Activated naive CD8-positive, alpha-beta T cell treated with anti-CD3 and anti-CD28 coated beads, Interleukin-2, amount 50 U/mL, for 24 hours (primary cell): Measurements from ENCODE around the gene CTBP2.
"Not testable (repeated sequence)": the region's sequence is repeated elsewhere in the genome, so short reads cannot be mapped to it uniquely, and the experiment has no call there.

Experiments used
- ATAC-seq: fragments of 150-1000 bp; cut with Tn5 transposase; one replicate; pipeline ENCODE4 v1.10.0; 2021
- DNase-seq: peaks from one replicate; pipeline ENCODE4 v3.0.0; 2021
- H3K27ac Mint-ChIP-seq: one replicate; pipeline ENCODE4 v1.8.0; 2021; ENCODE audit warnings: mild to moderate bottlenecking, mixed read lengths
- H3K27me3 Mint-ChIP-seq: one replicate; pipeline ENCODE4 v1.8.0; 2021; ENCODE audit warnings: mixed read lengths
- H3K36me3 Mint-ChIP-seq: one replicate; pipeline ENCODE4 v1.8.0; 2021; ENCODE audit warnings: low read depth, mixed read lengths
- H3K4me1 Mint-ChIP-seq: one replicate; pipeline ENCODE4 v1.8.0; 2021; ENCODE audit warnings: mixed read lengths
- H3K4me3 Mint-ChIP-seq: one replicate; pipeline ENCODE4 v1.8.0; 2021; ENCODE audit warnings: mild to moderate bottlenecking, moderate library complexity, mixed read lengths
- H3K9me3 Mint-ChIP-seq: one replicate; pipeline ENCODE4 v1.8.0; 2021; ENCODE audit warnings: mixed read lengths

The CTBP2 gene

DNA sequence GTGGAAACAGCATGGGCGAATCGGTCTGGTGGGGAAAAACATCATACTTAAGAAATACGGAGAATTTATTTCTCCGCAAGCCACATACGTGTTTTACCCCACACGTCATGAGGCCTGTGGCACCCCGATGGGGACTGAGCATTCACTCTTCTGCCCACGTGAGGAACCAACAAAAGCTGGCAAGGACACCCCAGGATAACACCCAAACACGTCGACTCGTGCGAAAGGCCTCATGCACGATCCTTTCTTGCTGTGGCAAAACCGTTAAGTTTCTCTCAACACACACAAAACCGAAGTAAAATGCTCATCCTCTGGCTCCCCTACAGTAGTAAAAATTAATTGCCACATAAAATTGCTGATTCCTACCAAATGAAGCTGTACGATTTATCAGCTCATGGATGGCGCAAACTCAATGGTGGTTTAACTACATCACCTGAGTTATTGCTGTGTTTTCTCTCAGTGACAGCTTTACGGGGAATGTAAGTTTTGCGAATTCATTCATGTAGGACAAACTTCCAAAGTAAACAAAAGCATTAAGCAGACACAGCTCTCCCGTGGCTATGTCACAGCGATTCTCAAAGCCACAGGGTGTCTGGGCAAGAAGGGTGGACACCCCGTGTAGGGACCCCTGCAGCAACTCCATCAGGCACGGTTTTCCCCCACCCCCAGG, 97.0 kb downstream of the CTBP2 start:
- Mint-ChIP-seq H3K27ac (no peak overlapping the region), H3K36me3 (no peaks in the 10 kb centered on the region), H3K9me3 (no peaks in the 10 kb centered on the region), H3K4me1 (peaks cover 41% of the 10 kb centered on the region), H3K27me3 (peaks cover 72% of the 10 kb centered on the region), H3K4me3 (no peak overlapping the region)
- DNase-seq (no peak), ATAC-seq (no peak)

DNA sequence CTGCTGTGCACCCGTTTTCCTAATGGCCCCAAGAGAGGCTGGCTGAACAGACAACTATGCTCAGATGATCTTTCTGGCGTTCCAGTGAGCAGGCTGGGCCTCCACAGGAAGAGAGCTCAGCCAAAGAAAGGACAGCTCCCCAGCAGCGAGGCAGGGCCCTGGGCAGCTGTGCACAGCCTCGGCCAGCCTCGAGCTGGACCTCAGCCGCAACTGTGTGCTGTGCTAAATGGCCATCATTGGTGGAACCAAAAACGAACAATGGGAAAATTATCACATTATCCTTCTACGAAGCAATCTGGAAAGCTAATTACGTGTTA, 97.5 kb downstream of the CTBP2 start:
- H3K9me3 Mint-ChIP-seq: no peaks in the 10 kb centered on the region
- H3K27ac Mint-ChIP-seq: no peak overlapping the region
- no peak for DNase-seq
- peaks cover 72% of the 10 kb centered on the region for H3K27me3 Mint-ChIP-seq
- ATAC-seq: no peak
- peaks cover 41% of the 10 kb centered on the region for H3K4me1 Mint-ChIP-seq
- no peaks in the 10 kb centered on the region for H3K36me3 Mint-ChIP-seq
- H3K4me3 Mint-ChIP-seq: no peak overlapping the region

DNA sequence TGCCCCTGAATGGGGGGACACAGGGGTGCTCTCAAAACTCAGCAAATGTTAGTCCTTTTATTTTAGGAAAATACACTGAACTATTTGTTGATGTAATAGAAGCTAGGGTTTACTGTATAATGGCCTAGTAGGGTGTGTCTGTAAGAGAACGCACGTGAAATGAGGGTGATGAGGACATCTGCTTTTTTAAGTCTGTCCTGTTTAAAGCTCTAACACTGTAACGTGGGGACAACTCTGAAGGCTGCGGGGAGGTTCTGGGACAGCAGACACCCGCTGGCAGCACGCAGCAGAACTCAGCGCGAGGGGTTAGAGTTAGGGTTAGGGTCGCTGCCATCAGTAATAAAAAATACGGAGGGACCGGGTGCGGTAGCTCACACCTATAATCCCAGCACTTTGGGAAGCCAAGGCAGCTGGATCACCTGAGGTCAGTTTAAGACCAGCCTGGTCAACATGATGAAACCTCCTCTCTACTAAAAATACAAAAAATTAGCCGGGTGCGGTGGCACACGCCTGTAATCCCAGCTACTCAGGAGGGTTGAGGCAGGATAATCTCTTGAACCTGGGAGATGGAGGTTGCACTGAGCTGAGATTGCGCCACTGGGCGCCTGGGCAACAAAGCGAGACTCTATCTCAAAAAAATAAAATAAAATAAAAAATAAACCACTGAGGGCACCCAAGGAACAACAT, 98.0 kb downstream of the CTBP2 start:
- no peak for ATAC-seq
- H3K4me3 Mint-ChIP-seq: no peak overlapping the region
- H3K27me3 Mint-ChIP-seq: peaks cover 67% of the 10 kb centered on the region
- peaks cover 44% of the 10 kb centered on the region for H3K4me1 Mint-ChIP-seq
- DNase-seq: no peak
- no peaks in the 10 kb centered on the region for H3K36me3 Mint-ChIP-seq
- no peaks in the 10 kb centered on the region for H3K9me3 Mint-ChIP-seq
- H3K27ac Mint-ChIP-seq: no peak overlapping the region

DNA sequence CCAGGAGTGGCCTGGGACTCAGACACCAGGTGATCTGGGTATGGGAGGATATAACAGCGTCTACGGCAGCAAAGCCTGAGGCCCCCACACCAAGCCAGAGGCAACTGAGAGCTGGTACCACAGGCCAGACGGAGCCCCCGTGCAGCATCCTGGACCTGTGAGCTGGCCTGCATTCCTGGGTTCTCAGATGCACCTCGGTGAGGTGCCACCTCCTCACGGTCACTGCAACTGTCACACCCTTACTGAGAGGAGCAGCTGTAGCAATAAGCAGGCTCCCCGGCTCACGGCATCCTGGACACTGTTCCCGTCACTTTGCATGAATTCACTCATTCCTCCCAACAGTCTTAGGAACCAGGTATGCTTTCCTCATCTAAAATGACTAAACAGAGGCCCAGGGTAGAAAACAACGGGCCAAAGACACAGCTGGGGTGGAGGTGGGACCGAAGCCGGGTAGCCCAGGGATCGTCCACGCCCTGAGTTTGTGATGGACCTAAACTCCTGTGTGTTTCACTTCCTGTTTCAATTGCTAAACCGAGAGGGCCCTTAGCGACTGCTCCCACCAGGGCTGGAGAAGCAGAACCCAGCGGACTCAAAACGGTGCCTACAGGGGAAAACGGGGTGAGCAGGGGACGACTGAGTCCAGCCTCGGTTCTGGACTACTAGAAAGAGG, 98.7 kb downstream of the CTBP2 start:
- H3K27ac Mint-ChIP-seq: no peak overlapping the region
- no peaks in the 10 kb centered on the region for H3K36me3 Mint-ChIP-seq
- H3K9me3 Mint-ChIP-seq: no peaks in the 10 kb centered on the region
- ATAC-seq (no peak), DNase-seq (no peak)
- peaks cover 49% of the 10 kb centered on the region for H3K4me1 Mint-ChIP-seq
- peaks cover 65% of the 10 kb centered on the region for H3K27me3 Mint-ChIP-seq
- no peak overlapping the region for H3K4me3 Mint-ChIP-seq

DNA sequence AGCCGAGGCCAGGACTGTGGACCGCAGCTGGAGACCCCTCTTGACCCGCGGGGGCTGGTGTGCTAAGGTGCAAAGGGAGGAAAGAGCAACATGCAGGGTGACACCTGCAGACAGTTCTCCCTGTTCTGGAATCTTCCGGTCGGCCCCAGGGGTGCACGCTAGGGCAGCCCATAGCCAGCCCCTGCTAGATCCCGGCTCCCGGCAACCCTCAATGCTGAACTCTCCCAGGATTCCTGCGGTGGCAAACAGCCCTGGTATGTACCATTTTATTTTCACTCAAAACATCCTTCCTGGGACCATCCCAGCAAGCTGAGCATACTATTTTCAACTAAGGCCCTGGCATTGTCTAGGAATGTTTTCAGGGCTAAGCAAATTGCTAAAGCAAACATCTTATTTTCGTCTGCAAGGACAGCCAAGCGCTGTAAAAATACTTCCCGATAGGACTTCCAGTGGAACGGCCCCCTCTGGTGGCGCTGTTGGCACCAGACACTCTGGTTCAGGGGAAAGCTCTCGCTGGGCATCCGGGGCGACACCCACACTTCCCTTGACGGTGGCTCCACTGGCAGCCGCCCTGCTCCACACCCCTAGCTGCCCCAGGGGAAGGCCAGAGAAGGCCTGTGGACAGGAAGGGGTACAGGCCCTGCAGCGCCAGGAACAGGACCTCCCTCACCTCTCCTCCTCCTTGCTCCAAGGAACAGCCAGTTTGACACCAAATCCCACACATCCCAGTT, 99.4 kb downstream of the CTBP2 start:
- no peak overlapping the region for H3K4me3 Mint-ChIP-seq
- ATAC-seq: peak; percentile 8

DNA sequence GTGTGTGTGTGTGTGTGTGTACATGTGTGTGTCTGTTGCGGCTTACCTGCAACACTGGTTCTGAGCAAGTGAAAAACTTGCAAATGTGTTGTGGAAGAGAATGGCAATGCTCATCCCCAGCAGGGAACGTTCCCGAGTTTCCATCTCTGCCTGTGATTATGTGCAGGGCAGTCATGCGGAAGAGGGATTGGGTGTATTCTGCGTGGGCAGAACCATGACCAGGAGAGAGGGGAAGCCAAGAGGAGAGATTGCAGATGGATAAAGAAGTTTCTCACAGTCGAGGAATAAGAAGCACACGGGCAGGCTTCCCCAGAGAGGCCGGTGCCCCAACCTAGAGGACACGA, 99.9 kb downstream of the CTBP2 start:
- ATAC-seq (no peak), DNase-seq (no peak)
- Mint-ChIP-seq H3K27me3 (peaks cover 63% of the 10 kb centered on the region), H3K4me3 (no peak overlapping the region), H3K27ac (no peak overlapping the region), H3K4me1 (peaks cover 39% of the 10 kb centered on the region), H3K9me3 (no peaks in the 10 kb centered on the region), H3K36me3 (no peaks in the 10 kb centered on the region)

More for the DNA sequence above, 99.4 kb downstream of the CTBP2 start:
- DNase-seq: peak; percentile 62
- peaks cover 61% of the 10 kb centered on the region for H3K27me3 Mint-ChIP-seq
- H3K4me1 Mint-ChIP-seq: peaks cover 42% of the 10 kb centered on the region
- no peaks in the 10 kb centered on the region for H3K9me3 Mint-ChIP-seq
- H3K36me3 Mint-ChIP-seq: no peaks in the 10 kb centered on the region
- H3K27ac Mint-ChIP-seq: no peak overlapping the region

DNA sequence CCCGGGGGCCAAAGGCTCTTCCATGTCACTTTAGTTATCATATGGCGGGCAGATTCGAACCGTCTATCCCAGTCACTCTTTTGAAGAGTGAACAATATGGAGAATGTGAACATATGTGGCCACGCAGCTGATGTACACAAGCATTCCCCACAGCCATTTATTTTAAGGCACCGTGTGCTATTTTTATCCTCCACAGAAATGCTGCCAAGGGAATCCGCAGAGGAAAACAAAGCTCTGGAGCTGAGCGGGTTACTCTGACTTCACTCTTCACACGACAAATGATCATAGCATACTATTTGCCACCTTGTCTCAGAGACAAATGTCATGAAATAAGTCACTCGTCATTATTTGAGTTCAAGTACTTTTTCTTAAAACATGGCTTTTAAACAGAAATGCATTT, 100.3 kb downstream of the CTBP2 start:
- H3K9me3 Mint-ChIP-seq: no peaks in the 10 kb centered on the region
- ATAC-seq: no peak

DNA sequence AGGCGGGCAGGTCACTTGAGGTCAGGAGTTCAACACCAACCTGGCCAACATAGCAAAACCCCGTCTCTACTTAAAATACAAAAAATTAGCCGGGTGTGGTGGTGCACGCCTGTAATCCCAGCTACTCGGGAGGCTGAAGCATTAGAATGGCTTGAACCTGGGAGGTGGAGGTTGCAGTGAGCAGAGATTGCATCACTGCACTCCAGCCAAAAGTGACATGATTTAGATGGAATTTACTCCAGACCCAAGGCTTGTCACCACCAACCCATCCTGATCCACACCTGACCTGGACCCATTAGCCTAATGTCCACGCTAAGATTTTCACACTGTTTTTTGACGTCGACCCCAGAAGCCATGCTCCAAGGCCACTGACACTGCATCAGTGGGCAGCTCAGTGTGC, 101.0 kb downstream of the CTBP2 start:
- not testable (repeated sequence) for H3K4me3 Mint-ChIP-seq, ATAC-seq, H3K27ac Mint-ChIP-seq, H3K36me3 Mint-ChIP-seq, H3K9me3 Mint-ChIP-seq, DNase-seq
- Mint-ChIP-seq H3K4me1 (peaks cover 28% of the 10 kb centered on the region), H3K27me3 (peaks cover 61% of the 10 kb centered on the region)

More for the DNA sequence above, 100.3 kb downstream of the CTBP2 start:
- Mint-ChIP-seq H3K27me3 (peaks cover 61% of the 10 kb centered on the region), H3K36me3 (no peaks in the 10 kb centered on the region), H3K4me1 (peaks cover 35% of the 10 kb centered on the region), H3K4me3 (no peak overlapping the region), H3K27ac (no peak overlapping the region)
- DNase-seq: no peak

DNA sequence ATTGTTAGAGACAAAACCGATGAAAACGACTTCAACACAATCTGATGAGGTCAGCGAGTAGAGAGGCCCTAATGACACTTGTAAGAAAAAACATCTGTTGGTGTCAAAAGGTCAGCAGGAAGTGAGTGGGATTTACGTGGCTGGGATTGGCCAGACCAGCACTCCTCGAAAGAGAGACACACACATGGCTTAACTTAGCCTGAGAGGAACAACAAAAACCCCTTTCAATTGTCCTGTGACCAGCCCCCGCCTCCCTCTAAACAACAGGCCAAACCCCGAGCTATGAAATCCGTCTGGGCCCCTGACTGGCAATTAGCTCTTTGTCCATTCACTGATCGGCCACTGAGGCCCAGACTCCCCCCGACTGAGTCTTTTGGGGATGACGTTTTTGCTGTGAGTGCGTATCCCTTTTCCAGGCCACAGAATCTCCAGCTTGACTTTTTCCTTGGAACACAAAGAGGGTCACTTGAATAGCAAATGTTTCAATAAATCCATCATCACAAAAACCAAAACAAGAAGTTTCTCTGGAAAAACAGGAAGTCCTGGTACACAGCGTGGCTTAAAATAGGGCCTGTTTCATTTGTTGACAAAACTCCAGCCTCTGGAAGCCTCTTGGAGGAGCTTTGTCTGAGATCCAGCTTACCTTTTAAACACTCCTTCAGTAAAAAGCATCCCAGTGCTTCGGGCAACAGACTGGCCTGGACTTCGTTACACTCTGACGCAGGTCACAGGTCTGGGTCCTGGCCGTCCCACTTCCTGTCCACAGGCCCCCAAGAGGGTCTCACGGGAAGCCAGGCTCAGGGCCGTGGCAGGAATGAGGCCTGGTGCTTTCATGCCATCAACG, 103.0 kb downstream of the CTBP2 start:
- DNase-seq: no peak
- ATAC-seq: peak; percentile 21
- H3K27ac Mint-ChIP-seq: no peak overlapping the region
- H3K36me3 Mint-ChIP-seq: no peaks in the 10 kb centered on the region
- peaks cover 64% of the 10 kb centered on the region for H3K27me3 Mint-ChIP-seq
- H3K4me1 Mint-ChIP-seq: peaks cover 19% of the 10 kb centered on the region
- H3K4me3 Mint-ChIP-seq: no peak overlapping the region
- no peaks in the 10 kb centered on the region for H3K9me3 Mint-ChIP-seq

DNA sequence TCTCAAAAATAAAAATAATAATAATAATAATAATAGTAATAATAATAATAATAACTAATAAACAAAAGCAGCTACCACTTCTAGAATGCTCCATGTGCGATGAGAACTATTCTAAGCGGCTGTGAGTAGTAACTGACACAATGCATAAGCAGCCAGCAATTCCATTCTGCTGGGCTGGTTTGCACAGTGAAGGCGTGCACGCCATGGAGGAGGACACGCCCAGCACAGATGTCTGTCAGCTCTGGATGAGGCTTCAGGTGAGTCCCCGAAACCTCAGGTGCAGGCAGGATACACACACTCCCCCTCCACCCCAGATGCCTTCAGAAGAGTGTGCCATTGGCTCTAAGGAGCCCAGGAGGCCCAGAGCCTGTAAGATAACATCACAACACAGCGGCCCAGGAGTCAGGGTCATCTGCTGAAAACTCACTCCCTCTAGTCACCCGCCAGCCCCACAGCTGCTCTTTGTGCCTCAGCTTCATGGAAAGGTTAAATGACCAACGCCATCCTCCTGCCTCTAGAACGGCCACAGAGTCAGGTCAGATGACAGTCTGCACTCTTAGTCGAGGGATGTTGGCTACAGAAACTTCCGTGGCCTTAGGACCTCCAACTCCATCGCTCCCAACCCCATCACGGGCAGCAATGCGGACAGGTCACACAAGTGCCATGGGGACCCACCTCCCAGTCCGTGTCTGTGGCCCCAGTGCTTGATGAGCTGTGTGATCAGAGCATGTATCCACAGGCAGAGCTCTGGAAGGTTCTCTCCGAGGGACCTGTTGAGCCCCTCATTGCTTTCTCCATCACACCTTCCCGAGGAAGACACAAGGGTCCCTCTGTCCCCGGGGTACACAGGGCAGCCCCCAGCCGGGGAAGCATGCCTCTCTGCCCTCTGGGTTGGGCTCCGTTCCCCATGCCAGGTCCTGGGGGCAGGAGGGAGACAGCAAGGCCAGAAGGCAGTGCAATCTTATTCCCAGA, 103.9 kb downstream of the CTBP2 start:
- H3K9me3 Mint-ChIP-seq: no peaks in the 10 kb centered on the region
- ATAC-seq (no peak), DNase-seq (no peak)
- no peak overlapping the region for H3K4me3 Mint-ChIP-seq
- no peak overlapping the region for H3K27ac Mint-ChIP-seq
- no peaks in the 10 kb centered on the region for H3K36me3 Mint-ChIP-seq
- peaks cover 61% of the 10 kb centered on the region for H3K27me3 Mint-ChIP-seq
- peaks cover 16% of the 10 kb centered on the region for H3K4me1 Mint-ChIP-seq

DNA sequence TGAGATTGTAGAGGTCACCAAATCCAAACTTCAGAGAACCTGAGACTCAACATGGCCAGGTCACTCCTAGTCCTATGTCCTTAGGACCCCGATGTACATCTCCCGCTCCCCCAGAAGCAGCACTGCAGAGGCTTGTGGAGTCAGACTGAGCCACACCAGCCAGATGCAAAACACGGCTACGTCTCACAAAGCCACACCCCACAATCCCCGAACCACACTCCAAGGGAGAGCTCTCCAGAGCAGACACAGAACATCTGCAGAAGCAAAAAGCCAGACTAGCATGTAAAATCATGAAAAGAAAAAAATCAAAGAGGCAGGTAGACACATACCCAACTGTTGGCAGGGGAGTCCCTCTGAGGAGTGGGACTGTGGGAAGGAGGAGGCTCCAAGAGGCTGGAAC, 104.9 kb downstream of the CTBP2 start:
- Mint-ChIP-seq H3K9me3 (no peaks in the 10 kb centered on the region), H3K27me3 (peaks cover 55% of the 10 kb centered on the region), H3K4me1 (peaks cover 9% of the 10 kb centered on the region), H3K36me3 (no peaks in the 10 kb centered on the region), H3K27ac (no peak overlapping the region), H3K4me3 (no peak overlapping the region)
- no peak for DNase-seq
- no peak for ATAC-seq

DNA sequence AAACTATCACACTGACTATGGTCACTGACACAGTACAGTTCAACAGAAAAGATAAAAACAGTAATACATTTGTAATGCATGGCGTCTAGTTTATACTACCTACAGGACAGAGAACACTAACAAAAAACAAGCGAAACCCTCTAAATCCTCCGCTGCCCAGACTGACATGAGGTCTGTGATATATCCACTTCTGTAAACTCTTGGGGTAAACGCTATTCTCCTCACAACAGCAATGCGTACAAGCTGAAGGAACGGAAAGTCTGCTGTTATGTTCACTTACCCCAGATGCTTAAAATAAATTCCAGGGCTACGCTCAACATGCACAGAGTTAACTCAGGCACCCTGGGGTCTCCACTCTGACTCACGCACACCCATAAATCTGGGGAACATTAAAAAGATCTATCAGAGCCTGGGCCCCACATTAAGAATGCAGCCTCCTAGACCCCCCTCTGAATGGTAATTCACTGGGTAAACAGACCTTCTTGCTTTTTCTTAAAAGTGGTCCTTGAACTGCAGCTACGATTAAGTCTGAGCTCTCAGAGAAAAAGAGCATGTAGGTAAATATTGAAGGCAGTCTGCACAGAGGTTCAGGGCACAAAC, 105.6 kb downstream of the CTBP2 start:
- H3K4me1 Mint-ChIP-seq: peaks cover 9% of the 10 kb centered on the region
- peaks cover 50% of the 10 kb centered on the region for H3K27me3 Mint-ChIP-seq
- DNase-seq (no peak), ATAC-seq (no peak)
- H3K36me3 Mint-ChIP-seq: no peaks in the 10 kb centered on the region
- H3K27ac Mint-ChIP-seq: no peak overlapping the region
- no peak overlapping the region for H3K4me3 Mint-ChIP-seq
- H3K9me3 Mint-ChIP-seq: no peaks in the 10 kb centered on the region

DNA sequence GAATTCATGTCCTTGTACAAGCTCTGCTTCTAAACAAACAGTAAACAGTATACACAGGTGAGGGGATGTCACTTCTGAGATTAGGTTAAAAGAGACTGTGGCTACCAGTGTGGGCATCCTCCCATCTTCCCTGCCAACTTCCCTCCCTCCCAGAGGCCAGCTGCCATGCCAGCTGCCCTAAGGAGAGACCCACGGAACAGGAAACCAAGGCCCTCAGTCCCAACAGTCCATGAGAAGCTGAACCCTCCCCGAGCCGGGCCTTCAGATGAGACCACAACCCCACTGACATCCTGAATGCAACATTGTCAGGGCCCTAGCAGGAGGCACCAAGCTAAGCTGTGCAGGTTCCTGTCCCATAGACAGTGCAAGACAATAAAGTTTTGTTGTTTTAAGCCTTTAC, 106.1 kb downstream of the CTBP2 start:
- DNase-seq (no peak), ATAC-seq (no peak)
- Mint-ChIP-seq H3K4me1 (peaks cover 9% of the 10 kb centered on the region), H3K36me3 (no peaks in the 10 kb centered on the region), H3K9me3 (no peaks in the 10 kb centered on the region), H3K27ac (no peak overlapping the region), H3K4me3 (no peak overlapping the region), H3K27me3 (peaks cover 47% of the 10 kb centered on the region)
